PFSK-1 (cell line): ENCODE results near the gene VEGFC.

Experiments
- FOXP2 ChIP-seq: optimal IDR thresholded peaks from 2 replicates; pipeline ENCODE3; 2011; ENCODE audit warnings: borderline replicate concordance, control low read depth, inconsistent platforms; ENCODE audit not compliant: insufficient read depth; ENCODE audit errors: extremely low read length, extremely low read depth
- POLR2AphosphoS5 ChIP-seq: IDR thresholded peaks from 2 replicates; pipeline ENCODE4 v1.6.1; 2012; ENCODE audit warnings: low read depth, mild to moderate bottlenecking, control low read depth, low read length, moderate library complexity
- SIN3A ChIP-seq: IDR thresholded peaks from 2 replicates; pipeline ENCODE4 v1.6.1; 2012; ENCODE audit warnings: mild to moderate bottlenecking, low read length, moderate library complexity, borderline replicate concordance; ENCODE audit not compliant: insufficient read depth
- TAF1 ChIP-seq: IDR thresholded peaks from 2 replicates; pipeline ENCODE4 v1.6.1; 2012; ENCODE audit warnings: low read length, control low read depth, borderline replicate concordance; ENCODE audit not compliant: insufficient read depth
- TF ChIP-seq, protein P1 (sequence below), 2 experiments: IDR thresholded peaks; 2 replicates each; pipeline versions ENCODE4 v1.6.1 to v1.8.0; 2011 to 2012; ENCODE audit warnings: low read depth in 2 of 2, low read length in 2 of 2, control low read depth in 1 of 2, inconsistent platforms in 1 of 2, mild to moderate bottlenecking in 1 of 2, moderate library complexity in 1 of 2; ENCODE audit not compliant: insufficient read depth in 1 of 2

VEGFC gene

DNA sequence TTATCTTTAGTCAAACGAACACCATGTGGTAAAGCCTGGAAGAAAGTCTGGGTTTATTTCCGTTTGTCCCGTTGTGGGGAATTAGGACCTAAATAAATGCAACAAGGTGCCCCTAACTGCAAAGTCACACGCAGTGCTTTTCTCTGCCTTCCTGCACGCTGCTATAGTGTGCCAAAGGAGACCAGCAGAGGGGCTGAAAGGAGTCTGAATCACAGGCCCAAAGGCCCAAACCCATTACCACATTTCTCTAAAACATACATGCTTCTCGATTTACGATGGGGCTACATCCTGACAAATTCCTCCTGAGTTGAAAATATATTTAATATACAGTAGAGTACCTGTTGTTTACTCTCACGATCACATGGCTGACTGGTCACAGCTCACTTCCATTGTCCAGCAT, 4.5 kb downstream of the VEGFC start:
- TF ChIP-seq, protein P1, sequence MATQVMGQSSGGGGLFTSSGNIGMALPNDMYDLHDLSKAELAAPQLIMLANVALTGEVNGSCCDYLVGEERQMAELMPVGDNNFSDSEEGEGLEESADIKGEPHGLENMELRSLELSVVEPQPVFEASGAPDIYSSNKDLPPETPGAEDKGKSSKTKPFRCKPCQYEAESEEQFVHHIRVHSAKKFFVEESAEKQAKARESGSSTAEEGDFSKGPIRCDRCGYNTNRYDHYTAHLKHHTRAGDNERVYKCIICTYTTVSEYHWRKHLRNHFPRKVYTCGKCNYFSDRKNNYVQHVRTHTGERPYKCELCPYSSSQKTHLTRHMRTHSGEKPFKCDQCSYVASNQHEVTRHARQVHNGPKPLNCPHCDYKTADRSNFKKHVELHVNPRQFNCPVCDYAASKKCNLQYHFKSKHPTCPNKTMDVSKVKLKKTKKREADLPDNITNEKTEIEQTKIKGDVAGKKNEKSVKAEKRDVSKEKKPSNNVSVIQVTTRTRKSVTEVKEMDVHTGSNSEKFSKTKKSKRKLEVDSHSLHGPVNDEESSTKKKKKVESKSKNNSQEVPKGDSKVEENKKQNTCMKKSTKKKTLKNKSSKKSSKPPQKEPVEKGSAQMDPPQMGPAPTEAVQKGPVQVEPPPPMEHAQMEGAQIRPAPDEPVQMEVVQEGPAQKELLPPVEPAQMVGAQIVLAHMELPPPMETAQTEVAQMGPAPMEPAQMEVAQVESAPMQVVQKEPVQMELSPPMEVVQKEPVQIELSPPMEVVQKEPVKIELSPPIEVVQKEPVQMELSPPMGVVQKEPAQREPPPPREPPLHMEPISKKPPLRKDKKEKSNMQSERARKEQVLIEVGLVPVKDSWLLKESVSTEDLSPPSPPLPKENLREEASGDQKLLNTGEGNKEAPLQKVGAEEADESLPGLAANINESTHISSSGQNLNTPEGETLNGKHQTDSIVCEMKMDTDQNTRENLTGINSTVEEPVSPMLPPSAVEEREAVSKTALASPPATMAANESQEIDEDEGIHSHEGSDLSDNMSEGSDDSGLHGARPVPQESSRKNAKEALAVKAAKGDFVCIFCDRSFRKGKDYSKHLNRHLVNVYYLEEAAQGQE (IDR thresholded peaks at IDR 0.05; ENCODE audit: insufficient read depth in 1 of 2, low read depth in 2 of 2, low read length in 2 of 2), result no peak
- TF ChIP-seq SIN3A (no peak), FOXP2 (no peak), POLR2AphosphoS5 (peak; percentile 39; the same call in 1 of the 2 replicates)

DNA sequence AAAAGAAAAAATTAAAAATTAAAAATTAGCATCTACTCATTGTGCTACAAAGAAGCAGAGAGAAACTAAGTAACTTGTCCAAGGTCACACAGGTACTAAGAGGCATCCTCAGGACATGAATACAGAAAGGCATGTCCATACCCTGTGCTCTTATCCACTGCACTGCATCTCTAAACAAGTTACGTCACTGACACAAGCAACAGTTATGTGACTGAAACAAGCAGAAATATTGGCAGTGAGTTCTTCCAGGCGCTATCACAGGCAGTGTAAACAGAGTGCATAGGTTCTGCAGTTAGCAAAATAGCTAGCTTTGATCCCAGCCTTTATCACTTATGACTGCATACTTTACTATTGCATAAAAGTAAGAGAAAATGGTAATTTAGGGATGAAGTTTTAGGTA, 7.9 kb downstream of the VEGFC start:
- no peak for TF ChIP-seq FOXP2
- TF ChIP-seq POLR2AphosphoS5, result no peak
- TF ChIP-seq SIN3A, result no peak
- TF ChIP-seq, protein P1 (IDR thresholded peaks at IDR 0.05; ENCODE audit: insufficient read depth in 1 of 2, low read depth in 2 of 2, low read length in 2 of 2), result no peak
- TF ChIP-seq TAF1, result no peak

DNA sequence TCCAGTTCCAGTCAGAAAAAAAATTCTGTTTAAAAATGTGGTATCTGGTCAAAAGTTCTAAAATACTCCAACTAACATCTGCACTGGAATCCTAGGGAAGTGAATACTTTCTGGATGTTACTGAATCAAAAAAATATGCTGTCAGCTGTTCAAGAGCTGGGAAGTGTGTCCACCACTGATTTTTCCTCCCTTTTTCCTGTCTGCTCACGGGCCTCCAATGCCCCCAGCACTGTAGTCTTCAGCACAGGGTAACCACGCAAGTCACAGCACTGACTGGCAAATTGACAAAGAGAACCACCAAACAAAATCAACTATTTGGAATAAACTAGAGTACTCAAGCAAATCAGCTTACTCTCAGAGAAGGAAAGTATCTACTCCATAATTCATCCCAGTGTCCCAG, 9.9 kb downstream of the VEGFC start:
- no peak for TF ChIP-seq POLR2AphosphoS5
- no peak for TF ChIP-seq SIN3A
- TF ChIP-seq, protein P1 (IDR thresholded peaks at IDR 0.05; ENCODE audit: insufficient read depth in 1 of 2, low read depth in 2 of 2, low read length in 2 of 2), result no peak
- TF ChIP-seq TAF1, result no peak
- no peak for TF ChIP-seq FOXP2

DNA sequence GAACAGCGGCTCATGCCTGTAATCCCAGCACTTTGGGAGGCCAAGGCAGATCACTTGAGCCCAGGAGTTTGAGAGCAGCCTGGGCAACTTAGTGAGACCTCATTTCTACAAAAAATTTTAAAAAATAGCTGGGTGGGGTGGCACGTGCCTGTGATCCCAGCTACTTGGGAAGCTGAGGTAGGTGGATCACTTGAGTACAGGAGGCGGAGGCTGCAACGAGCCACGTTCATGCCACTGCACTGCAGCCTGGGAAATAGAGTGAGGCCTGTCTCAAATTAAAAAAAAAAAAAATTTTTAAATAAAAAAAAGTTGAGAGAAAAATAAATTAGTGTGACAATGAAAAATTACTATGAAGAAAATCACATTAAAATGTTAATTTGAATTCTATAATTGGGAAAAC, 10.5 kb downstream of the VEGFC start:
- TF ChIP-seq, protein P1 (IDR thresholded peaks at IDR 0.05; ENCODE audit: insufficient read depth in 1 of 2, low read depth in 2 of 2, low read length in 2 of 2), result no peak
- TF ChIP-seq TAF1 (no peak), POLR2AphosphoS5 (no peak), SIN3A (no peak), FOXP2 (no peak)

DNA sequence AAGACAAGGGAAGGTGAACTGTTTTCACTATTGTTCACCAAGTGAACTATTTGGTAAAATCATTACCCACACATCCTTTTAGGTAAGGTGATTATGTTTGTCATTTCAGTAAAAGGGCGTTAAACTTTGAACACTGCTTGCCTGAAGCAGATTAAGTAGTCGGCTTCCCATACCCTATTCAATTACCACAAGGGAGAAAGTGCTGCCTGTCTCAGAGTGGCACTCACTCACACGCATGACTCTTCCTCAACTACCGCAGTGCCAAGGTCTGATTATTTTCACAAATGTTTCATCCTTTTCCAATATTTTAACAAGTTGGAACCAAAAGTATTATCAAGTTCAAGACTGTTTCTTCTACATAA, 11.0 kb downstream of the VEGFC start:
- TF ChIP-seq POLR2AphosphoS5 (no peak), FOXP2 (no peak), TAF1 (no peak), SIN3A (no peak)
- TF ChIP-seq, protein P1 (IDR thresholded peaks at IDR 0.05; ENCODE audit: insufficient read depth in 1 of 2, low read depth in 2 of 2, low read length in 2 of 2), result no peak
